Neuronal stem cell (in vitro differentiated cells): ENCODE measurements around the gene ANO7.

Source experiments
- DNase-seq: peaks from one replicate; pipeline ENCODE4 v3.0.0-alpha.2; 2013; ENCODE audit warnings: low spot score
- H2AFZ ChIP-seq: one replicate; pipeline ENCODE4 v1.6.1; 2013; ENCODE audit warnings: mild to moderate bottlenecking, low read length, inconsistent platforms
- H2AK5ac ChIP-seq: 2 replicates; pipeline ENCODE4 v1.6.1; 2013; ENCODE audit warnings: low read depth, mild to moderate bottlenecking, inconsistent platforms, low read length, moderate library complexity, mixed read lengths
- H2BK120ac ChIP-seq: 2 replicates; pipeline ENCODE4 v1.6.1; 2013; ENCODE audit warnings: low read depth, mild to moderate bottlenecking, inconsistent platforms, low read length, moderate library complexity, mixed read lengths
- H2BK12ac ChIP-seq: one replicate; pipeline ENCODE4 v1.6.1; 2013; ENCODE audit warnings: low read length, inconsistent platforms
- H2BK15ac ChIP-seq: 2 replicates; pipeline ENCODE4 v1.6.1; 2013; ENCODE audit warnings: mild to moderate bottlenecking, low read length, inconsistent platforms, mixed read lengths
- H2BK5ac ChIP-seq: one replicate; pipeline ENCODE4 v1.6.1; 2013; ENCODE audit warnings: inconsistent platforms, mild to moderate bottlenecking, low read length, moderate library complexity
- H3K14ac ChIP-seq: one replicate; pipeline ENCODE4 v1.6.1; 2013; ENCODE audit warnings: low read length, inconsistent platforms
- H3K18ac ChIP-seq: 2 replicates; pipeline ENCODE4 v1.6.1; 2013; ENCODE audit warnings: low read length, inconsistent platforms
- H3K23ac ChIP-seq: 2 replicates; pipeline ENCODE4 v1.6.1; 2013; ENCODE audit warnings: low read depth, mild to moderate bottlenecking, mixed read lengths, low read length, inconsistent platforms; ENCODE audit not compliant: poor library complexity
- H3K27ac ChIP-seq: replicated peaks from 3 replicates; pipeline ENCODE4 v1.5.1; 2013; ENCODE audit warnings: low read length, inconsistent platforms
- H3K27me3 ChIP-seq, 3 experiments: 2 replicates each; pipeline ENCODE4 v1.6.1; 2013; ENCODE audit warnings: low read length in 3 of 3, mild to moderate bottlenecking in 2 of 3, inconsistent platforms in 1 of 3, low read depth in 1 of 3, mixed read lengths in 1 of 3, moderate library complexity in 1 of 3; ENCODE audit not compliant: control insufficient read depth in 3 of 3, insufficient read depth in 3 of 3
- H3K36me3 ChIP-seq, 2 donors: replicated peaks in 1 of 2; 2 replicates each; pipeline ENCODE4 v1.6.1; 2013; ENCODE audit warnings: low read length in 2 of 2; ENCODE audit not compliant: control insufficient read depth in 2 of 2, insufficient read depth in 2 of 2
- H3K4ac ChIP-seq: 2 replicates; pipeline ENCODE4 v1.6.1; 2013; ENCODE audit warnings: inconsistent platforms, mild to moderate bottlenecking, low read length, moderate library complexity
- H3K4me1 ChIP-seq, 2 donors: 1 replicate in 1 of 2; 2 replicates in 1 of 2; pipeline ENCODE4 v1.6.1; 2013; ENCODE audit warnings: low read length in 2 of 2, low read depth in 1 of 2; ENCODE audit not compliant: control insufficient read depth in 2 of 2, insufficient read depth in 1 of 2
- H3K4me2 ChIP-seq: one replicate; pipeline ENCODE4 v1.6.1; 2013; ENCODE audit warnings: mild to moderate bottlenecking, low read length, inconsistent platforms; ENCODE audit not compliant: insufficient read depth, poor library complexity, severe bottlenecking
- H3K4me3 ChIP-seq, 2 donors: 2 replicates each; pipeline ENCODE4 v1.5.1; 2013; ENCODE audit warnings: low read length in 2 of 2, mild to moderate bottlenecking in 2 of 2, inconsistent platforms in 1 of 2, moderate library complexity in 1 of 2
- H3K79me1 ChIP-seq: one replicate; pipeline ENCODE4 v1.6.1; 2013; ENCODE audit warnings: low read depth, mild to moderate bottlenecking, inconsistent platforms, low read length, moderate library complexity
- H3K9ac ChIP-seq: one replicate; pipeline ENCODE4 v1.6.1; 2013; ENCODE audit warnings: mild to moderate bottlenecking, low read depth, low read length, inconsistent platforms; ENCODE audit not compliant: poor library complexity
- H3K9me3 ChIP-seq, 2 donors: replicated peaks in 1 of 2; 2 replicates each; pipeline versions ENCODE3 to v1.6.1; 2013; ENCODE audit warnings: low read length in 2 of 2, mild to moderate bottlenecking in 2 of 2, inconsistent platforms in 1 of 2, low read depth in 1 of 2, mixed read lengths in 1 of 2, moderate library complexity in 1 of 2; ENCODE audit not compliant: control insufficient read depth in 2 of 2, insufficient read depth in 1 of 2
- H4K8ac ChIP-seq: one replicate; pipeline ENCODE4 v1.6.1; 2013; ENCODE audit warnings: low read depth, mild to moderate bottlenecking, inconsistent platforms, low read length, moderate library complexity
- H4K91ac ChIP-seq: one replicate; pipeline ENCODE4 v1.6.1; 2013; ENCODE audit warnings: low read length, low read depth, mild to moderate bottlenecking, inconsistent platforms; ENCODE audit not compliant: poor library complexity
- WGBS, 2 donors: extraction: QIAGEN DNeasy Blood & Tissue Kit; methylation state at CpG; one replicate each; pipeline ENCODE4 v1.1.7; 2013; ENCODE audit warnings: missing lambda C conversion rate in 2 of 2, mixed read lengths in 1 of 2; ENCODE audit not compliant: insufficient read length in 2 of 2, insufficient replicate concordance in 1 of 2; ENCODE audit errors: extremely low coverage in 2 of 2; 5-methylcytosine and 5-hydroxymethylcytosine counted together

ANO7 gene

DNA sequence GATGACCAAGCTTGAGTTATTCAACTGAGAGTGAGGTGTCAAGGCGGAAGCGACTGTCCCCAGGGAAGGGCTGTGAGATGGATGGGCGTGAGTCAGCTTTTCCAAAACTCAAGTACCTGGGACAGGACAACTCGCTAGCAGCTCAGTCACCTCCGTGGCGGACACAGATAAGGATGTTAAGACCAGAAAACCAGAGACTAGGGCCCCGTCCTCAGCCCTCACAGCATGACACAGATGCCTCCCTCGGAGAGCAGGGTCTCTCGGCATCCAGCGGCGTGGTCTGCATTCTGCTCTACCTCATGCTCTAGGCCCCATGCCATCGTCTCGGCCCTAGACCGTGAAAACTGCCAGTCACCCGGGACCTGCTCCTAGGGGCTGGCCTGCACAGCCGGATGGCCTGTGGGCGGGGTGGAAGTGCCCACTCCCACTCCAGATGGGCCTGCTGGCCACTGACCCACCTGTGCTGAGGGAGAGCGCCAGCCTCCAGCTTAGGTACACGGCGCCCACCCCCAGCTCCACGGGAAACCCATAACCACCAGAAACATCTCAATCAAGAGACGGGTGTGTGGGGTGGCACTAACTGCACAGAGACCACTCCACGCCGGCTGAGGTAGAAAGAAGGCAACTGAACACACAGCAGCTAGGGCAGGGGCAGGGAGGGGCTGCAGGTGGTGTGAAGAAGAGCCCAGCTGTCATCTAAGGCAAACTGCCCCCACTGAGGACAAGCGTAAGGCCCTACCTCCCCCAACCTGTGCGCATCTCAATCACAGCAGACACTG lies 39.8 kb downstream of the ANO7 start:
- Histone ChIP-seq H4K91ac (no peak overlapping the region), H3K14ac (no peak overlapping the region), H2BK12ac (no peak overlapping the region), H2BK15ac (no peak overlapping the region), H3K27me3 (no peaks in the 10 kb centered on the region), H2AFZ (no peak overlapping the region), H3K4ac (no peak overlapping the region), H4K8ac (no peak overlapping the region), H3K23ac (peak overlapping the region; percentile 85), H3K9ac (no peak overlapping the region), H3K4me3 (no peak overlapping the region), H2AK5ac (no peak overlapping the region), H3K79me1 (peaks cover 7% of the 10 kb centered on the region), H2BK120ac (no peak overlapping the region), H3K9me3 (peaks cover 0 to 2% of the 10 kb centered on the region in 2 donors), H2BK5ac (peak overlapping the region; percentile 39), H3K18ac (no peak overlapping the region), H3K36me3 (peaks cover 53 to 77% of the 10 kb centered on the region in 2 donors), H3K4me2 (no peak overlapping the region), H3K27ac (no peak overlapping the region), H3K4me1 (peaks cover 3 to 7% of the 10 kb centered on the region in 2 donors)
- no CpG with 5 or more reads among the region's 26 CpGs for WGBS, 2 donors
- DNase-seq, result no peak

DNA sequence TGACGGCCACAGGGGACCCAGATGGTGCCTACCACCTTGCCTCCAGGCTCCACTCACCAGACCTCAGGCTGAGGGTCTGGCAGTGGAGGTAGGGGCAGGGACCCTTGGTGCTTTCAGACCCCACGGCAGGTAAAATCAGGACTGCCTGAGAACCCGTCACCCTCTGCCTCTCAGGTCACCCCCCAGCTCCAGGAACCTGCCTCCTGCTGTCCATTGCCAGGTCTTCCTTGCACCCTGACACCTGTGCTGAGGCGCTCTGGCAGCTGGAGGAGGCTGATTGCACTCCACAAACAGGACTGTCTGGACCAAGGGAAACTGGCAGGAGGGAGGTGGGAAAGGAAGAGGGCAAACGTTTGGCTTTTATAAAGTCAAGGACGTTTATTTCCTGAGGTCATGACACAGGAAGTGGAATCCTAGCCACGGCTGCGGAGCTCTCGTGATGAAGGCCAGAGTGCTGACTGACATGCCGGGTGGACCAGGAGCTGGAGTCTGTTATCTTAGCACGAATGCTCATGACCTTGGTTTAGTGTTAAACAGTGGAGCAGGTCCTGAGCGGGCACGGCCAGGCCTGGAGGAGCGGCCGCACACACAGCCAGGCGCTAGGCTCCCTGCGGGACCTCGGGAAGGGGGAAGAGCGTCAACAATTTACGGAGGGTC lies 40.5 kb downstream of the ANO7 start:
- Histone ChIP-seq H3K18ac (no peak overlapping the region), H4K91ac (no peak overlapping the region), H4K8ac (no peak overlapping the region), H3K4ac (no peak overlapping the region), H3K27ac (no peak overlapping the region), H3K4me1 (peaks cover 1 to 2% of the 10 kb centered on the region in 2 donors), H2BK15ac (no peak overlapping the region), H2BK120ac (no peak overlapping the region), H2AK5ac (no peak overlapping the region), H2AFZ (no peak overlapping the region), H3K9me3 (peaks cover 0 to 2% of the 10 kb centered on the region in 2 donors), H3K36me3 (peaks cover 61 to 84% of the 10 kb centered on the region in 2 donors), H3K9ac (no peak overlapping the region), H3K14ac (no peak overlapping the region), H3K4me2 (no peak overlapping the region), H3K23ac (peak overlapping the region; percentile 85), H3K27me3 (no peaks in the 10 kb centered on the region), H3K79me1 (peaks cover 7% of the 10 kb centered on the region), H2BK12ac (no peak overlapping the region), H2BK5ac (peak overlapping the region; percentile 39), H3K4me3 (no peak overlapping the region)
- no CpG with 5 or more reads among the region's 20 CpGs for WGBS, 2 donors
- DNase-seq, result no peak

- Histone ChIP-seq H3K4me3 (no peak overlapping the region), H3K79me1 (peaks cover 7% of the 10 kb centered on the region), H3K23ac (peak overlapping the region; percentile 25), H2BK5ac (no peak overlapping the region), H3K4me2 (no peak overlapping the region), H2AK5ac (no peak overlapping the region), H3K9me3 (peaks cover 0 to 2% of the 10 kb centered on the region in 2 donors), H2BK120ac (no peak overlapping the region), H3K27ac (no peak overlapping the region), H3K9ac (no peak overlapping the region), H2BK15ac (no peak overlapping the region), H3K4me1 (no peaks in the 10 kb centered on the region), H3K18ac (no peak overlapping the region), H4K91ac (no peak overlapping the region), H3K4ac (no peak overlapping the region), H3K27me3 (no peaks in the 10 kb centered on the region), H3K14ac (no peak overlapping the region), H3K36me3 (peaks cover 69 to 92% of the 10 kb centered on the region in 2 donors), H4K8ac (no peak overlapping the region), H2AFZ (no peak overlapping the region), H2BK12ac (no peak overlapping the region)
- DNase-seq, result no peak
- no CpG with 5 or more reads among the region's 29 CpGs for WGBS, 2 donors
Measured at GRCh38 chr2:241229563-241230401, 41.3 kb downstream of the ANO7 start.
